GM18951 (cell line): ENCODE measurements around the gene CSGALNACT2.
A peak's percentile ranks its signal among the peaks of the same experiment; 100 is the strongest.
"Not testable (repeated sequence)": the region's sequence is repeated elsewhere in the genome, so short reads cannot be mapped to it uniquely, and the experiment has no call there.

Source experiments
- POLR2A ChIP-seq: IDR thresholded peaks from 4 replicates; pipeline ENCODE4 v1.6.1; 2011; ENCODE audit warnings: mild to moderate bottlenecking; ENCODE audit not compliant: insufficient read length, insufficient read depth; ENCODE audit errors: extremely low read depth
- in situ Hi-C: fragments of 300-500 bp; cut with MboI; formaldehyde crosslinking; loops from one replicate; pipeline ENCODE4 v1.12.0; 2022; ENCODE audit warnings: low sequenced_read_pairs, mixed read lengths, inconsistent platforms; ENCODE audit not compliant: unreplicated experiment

Gene CSGALNACT2, protein sequence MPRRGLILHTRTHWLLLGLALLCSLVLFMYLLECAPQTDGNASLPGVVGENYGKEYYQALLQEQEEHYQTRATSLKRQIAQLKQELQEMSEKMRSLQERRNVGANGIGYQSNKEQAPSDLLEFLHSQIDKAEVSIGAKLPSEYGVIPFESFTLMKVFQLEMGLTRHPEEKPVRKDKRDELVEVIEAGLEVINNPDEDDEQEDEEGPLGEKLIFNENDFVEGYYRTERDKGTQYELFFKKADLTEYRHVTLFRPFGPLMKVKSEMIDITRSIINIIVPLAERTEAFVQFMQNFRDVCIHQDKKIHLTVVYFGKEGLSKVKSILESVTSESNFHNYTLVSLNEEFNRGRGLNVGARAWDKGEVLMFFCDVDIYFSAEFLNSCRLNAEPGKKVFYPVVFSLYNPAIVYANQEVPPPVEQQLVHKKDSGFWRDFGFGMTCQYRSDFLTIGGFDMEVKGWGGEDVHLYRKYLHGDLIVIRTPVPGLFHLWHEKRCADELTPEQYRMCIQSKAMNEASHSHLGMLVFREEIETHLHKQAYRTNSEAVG

DNA sequence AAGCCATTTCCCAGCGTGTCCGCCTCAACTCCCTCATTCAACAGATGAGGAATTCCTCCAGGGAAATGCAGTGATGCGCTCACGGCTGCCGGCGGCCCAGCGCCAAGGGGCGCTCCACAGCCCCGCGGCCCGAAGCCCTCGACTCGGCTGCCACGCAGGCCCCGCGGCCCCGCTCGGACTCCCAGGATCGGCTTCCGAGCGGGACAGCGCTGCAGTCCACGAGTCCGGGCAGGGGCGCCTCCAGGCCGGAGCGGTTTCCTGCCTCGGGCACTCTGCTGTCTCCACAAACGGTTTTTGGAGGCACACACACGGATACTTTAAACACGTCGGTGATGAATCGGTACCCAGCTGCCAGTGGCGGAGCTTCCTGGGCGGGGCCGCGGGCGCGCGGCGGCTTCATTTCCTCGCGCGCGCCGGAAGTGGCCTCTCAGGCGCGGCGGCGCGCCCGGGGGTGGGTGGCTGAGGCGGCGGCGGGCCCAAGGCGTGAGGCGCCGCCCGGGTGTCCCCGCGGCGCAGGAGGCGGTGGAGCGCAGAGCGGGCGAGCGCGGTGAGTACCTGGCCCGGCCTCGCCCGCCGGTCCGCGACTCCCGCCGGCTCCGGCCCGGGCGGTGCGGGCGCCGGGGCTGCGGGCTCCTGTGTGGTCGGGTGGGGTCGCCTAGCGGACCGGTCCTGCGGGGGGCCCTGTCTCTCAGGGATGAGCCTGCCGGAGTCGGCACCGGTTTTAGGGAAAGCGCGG is at the start of gene CSGALNACT2:
TSS of gene CSGALNACT2 (plus strand) at position 425 of the 736 bp plus-strand sequence. CDS start 16,705 bp downstream, outside the sequence.
- in situ Hi-C loops, result no loop called here
- TF ChIP-seq POLR2A, result peak; percentile 95

DNA sequence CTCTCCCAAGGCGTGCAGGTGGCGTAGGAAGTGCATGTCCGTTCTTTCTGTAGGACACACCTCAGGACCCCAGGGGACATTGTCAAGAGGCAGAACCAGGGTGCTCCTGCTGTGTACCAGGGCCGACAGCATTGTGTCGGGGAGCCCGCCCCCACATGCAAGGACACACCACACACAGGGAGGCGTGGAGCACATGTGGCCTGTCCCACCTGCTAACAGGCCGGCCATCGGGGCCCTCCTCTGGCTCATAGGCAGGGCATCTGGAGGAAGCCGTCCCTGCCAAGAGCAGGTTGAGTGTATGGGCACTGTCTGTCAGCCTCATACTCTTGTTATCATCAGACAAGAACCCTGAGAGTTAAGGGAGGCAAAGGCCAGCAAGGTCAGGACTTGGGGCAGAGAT is 48.7 kb upstream of the CSGALNACT2 start:
- in situ Hi-C loops, result no loop called here
- TF ChIP-seq POLR2A, result no peak

DNA sequence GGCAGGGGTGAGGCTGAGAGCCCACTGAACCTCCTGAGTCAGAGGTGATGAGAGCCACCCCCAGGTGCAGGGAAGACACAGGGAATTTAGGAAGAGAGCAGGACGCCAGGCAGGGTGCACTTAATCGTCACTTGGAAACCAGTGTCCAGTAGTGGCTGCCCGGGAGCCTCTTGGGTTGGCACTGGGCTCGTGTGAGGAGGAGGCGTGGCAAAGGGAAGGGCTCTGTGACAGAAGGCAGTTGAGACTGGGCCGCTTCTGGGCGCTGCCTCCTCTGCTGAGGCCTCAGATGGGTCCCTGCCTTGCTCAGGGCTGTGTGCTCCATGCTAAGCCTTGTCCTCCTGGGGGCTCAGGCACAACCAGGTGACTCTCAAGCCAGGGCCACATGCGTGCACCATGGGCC is 48.1 kb upstream of the CSGALNACT2 start:
- in situ Hi-C loops, result no loop called here
- TF ChIP-seq POLR2A, result no peak

DNA sequence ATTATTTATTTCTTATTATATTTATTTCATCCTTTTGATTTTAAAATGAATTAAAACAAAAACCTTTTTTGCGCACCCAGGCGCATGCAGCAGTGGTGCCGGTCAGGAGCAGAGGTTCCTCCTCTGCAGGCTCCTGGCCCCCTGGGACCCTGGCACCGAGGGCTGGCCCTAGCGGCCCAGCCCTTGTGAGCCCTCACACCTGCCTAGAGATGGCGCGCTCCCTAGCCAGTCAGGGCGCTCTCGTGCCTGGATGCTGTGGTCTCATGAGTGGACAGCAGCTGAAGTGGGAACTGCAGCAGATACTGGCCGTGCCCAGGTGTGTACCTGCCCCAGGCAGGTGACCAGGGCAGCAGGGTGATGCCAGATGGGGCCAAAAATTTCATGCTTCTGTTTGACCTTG is 47.6 kb upstream of the CSGALNACT2 start:
- in situ Hi-C loops, result no loop called here

DNA sequence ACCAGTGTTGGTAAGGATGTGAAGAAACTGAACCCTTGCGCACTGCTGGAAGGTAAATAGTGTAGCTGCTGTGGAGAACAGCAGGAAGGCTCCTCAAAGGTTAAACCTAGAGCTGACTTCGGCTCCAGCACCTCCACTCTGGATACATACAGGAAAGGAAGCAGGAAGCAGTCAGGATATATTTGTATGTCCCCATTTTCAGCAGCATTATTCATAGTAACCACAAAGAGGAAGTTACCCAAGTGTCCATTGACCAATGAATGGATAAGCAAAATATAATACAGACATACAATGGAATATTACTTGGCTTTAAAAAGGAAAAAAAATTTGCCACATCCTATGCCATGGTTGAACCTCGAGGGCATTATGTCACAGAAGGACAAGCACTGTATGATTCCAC is 46.4 kb upstream of the CSGALNACT2 start:
- TF ChIP-seq POLR2A, result no peak
- in situ Hi-C loops, result no loop called here

More for the DNA sequence above, 47.6 kb upstream of the CSGALNACT2 start:
- TF ChIP-seq POLR2A, result no peak

DNA sequence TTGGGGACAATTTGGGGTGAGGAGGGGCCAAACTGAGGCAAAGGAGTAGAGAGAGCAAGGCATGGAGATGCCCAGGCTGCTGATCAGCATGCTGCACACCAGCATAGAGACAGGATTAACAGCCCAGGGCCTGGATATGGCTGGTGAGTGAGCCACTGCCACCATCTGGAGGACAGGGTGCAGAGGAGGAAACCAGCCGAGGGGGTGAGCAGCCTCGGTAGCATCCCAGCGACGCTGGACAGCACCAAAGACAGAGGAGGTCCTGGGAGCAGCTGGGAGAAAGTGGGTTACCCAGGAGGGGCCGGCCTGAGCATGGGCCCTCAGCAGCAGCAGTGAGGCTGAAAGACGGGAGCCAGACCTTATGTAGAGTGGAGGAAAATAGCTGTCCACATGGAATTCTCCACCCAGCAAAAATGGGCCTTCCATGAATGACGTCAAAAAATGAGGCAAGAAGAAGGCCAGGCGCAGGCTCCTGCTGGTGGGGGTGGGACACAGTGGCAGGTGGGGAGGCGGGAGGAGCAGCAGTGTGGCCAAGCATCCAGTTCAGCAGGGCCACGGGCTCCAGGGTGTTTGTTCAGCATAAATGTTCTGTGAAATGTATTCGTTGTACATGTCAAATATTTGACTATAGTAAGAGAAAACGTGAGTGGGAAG is 44.7 kb upstream of the CSGALNACT2 start:
- TF ChIP-seq POLR2A, result no peak
- in situ Hi-C loops, result no loop called here

DNA sequence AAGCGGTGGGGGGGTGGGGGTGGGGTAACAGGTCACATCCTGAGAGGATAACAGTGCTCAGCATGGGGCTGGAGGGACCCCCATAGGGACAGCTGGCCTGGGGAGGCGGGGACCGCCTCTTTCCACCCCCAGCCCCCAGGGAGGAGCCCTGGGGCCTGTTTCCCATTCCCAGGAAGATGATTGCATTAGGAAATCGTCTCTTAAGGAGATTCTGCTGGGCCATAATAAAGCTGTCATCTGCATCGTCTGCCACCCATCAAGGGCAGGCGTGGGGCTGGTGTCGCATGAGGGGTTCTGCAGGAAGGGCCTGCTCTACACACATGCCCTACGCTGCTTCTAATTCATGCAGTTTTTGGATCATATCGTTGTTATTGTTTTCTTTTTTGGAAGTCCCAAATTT is 44.2 kb upstream of the CSGALNACT2 start:
- in situ Hi-C loops, result no loop called here
- TF ChIP-seq POLR2A, result no peak

DNA sequence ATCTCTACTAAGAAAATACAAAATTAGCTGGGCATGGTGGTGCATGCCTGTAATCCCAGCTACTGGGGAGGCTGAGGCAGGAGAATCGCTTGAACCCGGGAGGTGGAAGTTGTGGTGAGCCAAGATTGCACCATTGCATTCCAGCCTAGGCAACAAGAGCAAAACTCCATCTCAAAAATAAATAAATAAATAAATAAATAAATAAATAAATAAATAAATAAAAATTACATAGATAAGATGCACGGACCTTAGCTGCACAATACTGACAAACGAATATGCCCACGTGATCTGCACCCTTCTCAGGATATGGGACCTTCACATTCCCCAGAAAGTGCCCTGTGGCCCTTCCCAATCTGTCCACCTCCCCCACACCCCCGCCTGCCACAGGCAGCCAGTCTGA is 38.9 kb upstream of the CSGALNACT2 start:
- in situ Hi-C loops, result not testable (repeated sequence)

DNA sequence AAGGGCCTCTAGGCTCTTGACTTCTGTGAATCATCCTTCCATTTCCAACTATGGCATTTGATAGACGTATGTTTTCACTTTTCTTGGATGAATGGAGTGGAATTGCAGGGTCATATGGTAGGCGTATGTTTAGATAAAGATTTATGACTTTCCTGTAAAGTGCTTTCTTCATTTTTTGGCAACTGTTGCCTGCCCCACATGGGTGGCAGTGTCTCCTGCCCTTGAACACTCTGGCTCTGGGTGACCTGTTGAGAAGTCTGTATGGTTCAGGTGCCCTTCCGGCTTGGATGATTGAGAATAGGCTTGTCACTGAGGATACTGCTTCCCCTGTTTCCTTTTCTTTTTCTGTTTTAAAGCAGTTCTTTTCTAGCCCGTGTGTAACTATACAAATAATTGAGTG is 38.3 kb upstream of the CSGALNACT2 start:
- in situ Hi-C loops, result no loop called here
- TF ChIP-seq POLR2A, result no peak

DNA sequence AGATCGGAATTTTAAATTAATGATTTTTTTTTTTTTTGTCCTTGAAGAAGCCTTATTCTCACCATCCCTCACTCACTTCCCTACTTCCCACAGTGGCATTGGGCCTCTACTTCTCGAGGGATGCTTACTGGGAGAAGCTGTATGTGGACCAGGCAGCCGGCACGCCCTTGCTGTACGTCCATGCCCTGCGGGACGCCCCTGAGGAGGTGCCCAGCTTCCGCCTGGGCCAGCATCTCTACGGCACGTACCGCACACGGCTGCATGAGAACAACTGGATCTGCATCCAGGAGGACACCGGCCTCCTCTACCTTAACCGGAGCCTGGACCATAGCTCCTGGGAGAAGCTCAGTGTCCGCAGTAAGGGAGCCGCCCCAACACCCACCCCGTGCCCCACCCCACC is 37.9 kb upstream of the CSGALNACT2 start:
- no peak for TF ChIP-seq POLR2A
- in situ Hi-C loops, result no loop called here

DNA sequence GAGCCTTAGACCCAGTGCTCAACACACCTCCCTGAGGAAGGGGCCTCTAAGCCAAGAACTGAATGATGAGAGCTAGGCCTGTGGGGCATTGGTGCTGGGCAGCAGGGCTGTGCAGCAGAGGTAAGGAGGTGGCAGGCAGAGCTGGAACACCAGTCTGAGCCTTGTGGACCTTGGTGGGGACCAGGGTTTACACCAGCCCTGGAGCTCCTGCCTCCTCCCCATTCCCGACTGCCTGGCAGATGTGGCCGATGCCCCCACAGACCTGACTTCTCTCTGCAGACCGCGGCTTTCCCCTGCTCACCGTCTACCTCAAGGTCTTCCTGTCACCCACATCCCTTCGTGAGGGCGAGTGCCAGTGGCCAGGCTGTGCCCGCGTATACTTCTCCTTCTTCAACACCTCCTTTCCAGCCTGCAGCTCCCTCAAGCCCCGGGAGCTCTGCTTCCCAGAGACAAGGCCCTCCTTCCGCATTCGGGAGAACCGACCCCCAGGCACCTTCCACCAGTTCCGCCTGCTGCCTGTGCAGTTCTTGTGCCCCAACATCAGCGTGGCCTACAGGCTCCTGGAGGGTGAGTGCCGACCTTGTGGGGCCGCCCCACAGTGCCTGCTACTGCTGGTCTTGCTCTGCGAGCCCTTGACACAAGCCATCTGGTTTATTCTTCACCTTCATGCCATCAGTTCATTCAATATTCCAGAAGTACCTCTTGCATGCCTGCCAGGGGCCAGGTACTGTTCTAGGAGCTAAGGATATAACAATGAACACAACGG is 36.0 kb upstream of the CSGALNACT2 start:
- in situ Hi-C loops, result no loop called here
- TF ChIP-seq POLR2A, result no peak

DNA sequence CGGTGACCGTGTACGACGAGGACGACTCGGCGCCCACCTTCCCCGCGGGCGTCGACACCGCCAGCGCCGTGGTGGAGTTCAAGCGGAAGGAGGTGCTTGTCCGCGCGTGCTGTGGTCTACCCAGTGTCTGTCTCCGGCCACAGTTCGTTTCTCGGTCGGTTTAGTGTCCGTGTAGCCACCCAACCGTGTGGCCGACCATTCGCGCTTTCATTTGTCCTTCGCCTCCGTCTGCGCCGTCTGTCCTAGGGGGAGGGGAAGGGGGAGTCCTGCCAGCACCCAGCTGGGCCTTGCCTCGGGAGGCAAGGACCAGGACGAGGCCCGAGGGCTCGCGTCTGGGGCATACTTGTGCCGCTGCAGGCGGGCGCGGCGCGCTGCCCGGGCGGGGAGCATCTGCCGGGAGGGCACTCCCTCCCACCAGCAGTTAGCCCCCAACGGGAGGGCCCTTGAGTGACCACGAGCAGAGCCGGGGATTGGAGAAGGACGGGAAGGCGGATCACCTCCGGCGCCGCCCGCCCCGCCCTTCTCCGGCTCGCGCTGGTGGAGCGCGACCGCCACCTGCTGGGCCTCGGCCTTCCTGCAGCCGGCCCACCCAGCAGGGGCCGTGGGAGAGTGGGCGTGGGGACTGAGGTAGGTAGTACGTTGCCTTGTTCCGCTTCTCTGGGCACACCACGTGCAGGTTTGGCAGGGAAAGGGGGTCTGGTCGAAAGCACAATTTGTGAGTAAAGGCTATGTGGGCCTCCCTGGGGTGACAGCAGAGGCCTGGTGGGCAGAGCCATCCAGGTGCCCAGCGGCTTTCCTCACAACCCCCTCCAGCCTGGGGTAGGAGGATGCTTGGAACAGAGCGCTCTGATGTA is 32.9 kb upstream of the CSGALNACT2 start:
- in situ Hi-C loops, result no loop called here
- TF ChIP-seq POLR2A, result no peak
